CD4-positive, alpha-beta memory T cell (primary cell): ENCODE data around the gene OR6A2. TPM values are rescaled to one million over a fixed set of nuclear protein-coding genes. Genes with fewer than 3 reads are reported as not detected.

Experiments used
- CTCF ChIA-PET: fragments of 350-600 bp; sonication (Branson Sonifier 250); formaldehyde crosslinking; loops from one replicate; lab custom pipeline; 2021; ENCODE audit warnings: inconsistent platforms; ENCODE audit not compliant: partially characterized antibody; lab: Charles Lee
- POLR2A ChIA-PET: fragments of 350-600 bp; sonication (Branson Sonifier 250); formaldehyde crosslinking; loops from one replicate; lab custom pipeline; 2021; ENCODE audit not compliant: partially characterized antibody; lab: Charles Lee
- DNase-seq, 5 donors: peaks; one replicate each; pipeline versions ENCODE4 v3.0.0 to v3.0.0-alpha.2; 2020 to 2022; ENCODE audit warnings: mixed read lengths in 1 of 5
- H3K27ac ChIP-seq: one replicate; pipeline ENCODE4 v1.7.0; 2013; ENCODE audit warnings: low read depth, low read length
- H3K27me3 ChIP-seq: 2 replicates; pipeline ENCODE4 v1.7.0; 2013; ENCODE audit warnings: mild to moderate bottlenecking, low read length, moderate library complexity; ENCODE audit not compliant: insufficient read depth
- H3K36me3 ChIP-seq: 2 replicates; pipeline ENCODE4 v1.7.0; 2013; ENCODE audit warnings: mild to moderate bottlenecking, low read length, moderate library complexity; ENCODE audit not compliant: insufficient read depth
- H3K4me1 ChIP-seq: 2 replicates; pipeline ENCODE4 v1.7.0; 2013; ENCODE audit warnings: mild to moderate bottlenecking, low read length, moderate library complexity; ENCODE audit not compliant: insufficient read depth
- H3K4me3 ChIP-seq, 2 donors: one replicate each; pipeline ENCODE4 v1.7.0; 2013; ENCODE audit warnings: low read length in 2 of 2, mild to moderate bottlenecking in 1 of 2
- H3K9me3 ChIP-seq, 2 donors: one replicate each; pipeline ENCODE4 v1.7.0; 2013; ENCODE audit warnings: low read length in 2 of 2, control low read depth in 1 of 2; ENCODE audit not compliant: control insufficient read depth in 1 of 2
- H3K27ac Mint-ChIP-seq, 7 donors: one replicate each; pipeline ENCODE4 v1.8.0; 2020 to 2021; ENCODE audit warnings: mixed read lengths in 7 of 7, mild to moderate bottlenecking in 6 of 7, inconsistent platforms in 3 of 7, moderate library complexity in 3 of 7
- H3K27me3 Mint-ChIP-seq, 2 donors: one replicate each; pipeline ENCODE4 v1.8.0; 2020 to 2021; ENCODE audit warnings: mixed read lengths in 2 of 2
- H3K36me3 Mint-ChIP-seq, 2 donors: one replicate each; pipeline ENCODE4 v1.8.0; 2020 to 2021; ENCODE audit warnings: mixed read lengths in 2 of 2, inconsistent platforms in 1 of 2, mild to moderate bottlenecking in 1 of 2
- H3K4me1 Mint-ChIP-seq, 4 donors: one replicate each; pipeline ENCODE4 v1.8.0; 2020 to 2021; ENCODE audit warnings: mixed read lengths in 4 of 4, mild to moderate bottlenecking in 1 of 4
- H3K4me3 Mint-ChIP-seq, 8 donors: one replicate each; pipeline ENCODE4 v1.8.0; 2020 to 2021; ENCODE audit warnings: mixed read lengths in 8 of 8, mild to moderate bottlenecking in 7 of 8, moderate library complexity in 6 of 8, inconsistent platforms in 3 of 8
- H3K9me3 Mint-ChIP-seq, 8 donors: one replicate each; pipeline ENCODE4 v1.8.0; 2020 to 2021; ENCODE audit warnings: mixed read lengths in 8 of 8, mild to moderate bottlenecking in 5 of 8, inconsistent platforms in 3 of 8, moderate library complexity in 1 of 8
- intact Hi-C: fragments of 100-400 bp; cut with micrococcal nuclease; formaldehyde crosslinking; loops from one replicate; pipeline ENCODE4 v1.15.1; 2023
- polyA plus RNA-seq, 2 donors: library from polyadenylated mRNA; unstranded; fragments of 300-500 nt; fragmentation: Illumina TruSeq; gene quantifications; one replicate each; pipeline ENCODE4 v1.2.3, GENCODE V29; 2021
- total RNA-seq, 2 experiments: library from RNA; stranded (reverse); gene quantifications; one replicate each; pipeline ENCODE4 v1.2.3, GENCODE V29; 2021

OR6A2 gene
- total and polyA plus RNA-seq, 4 experiments from 2014 or later = not detected

- Histone ChIP-seq H3K27ac (no peak overlapping the region), H3K36me3 (no peaks in the 10 kb centered on the region), H3K4me1 (peaks cover 6% of the 10 kb centered on the region), H3K27me3 (no peaks in the 10 kb centered on the region), H3K9me3 (no peaks in the 10 kb centered on the region), H3K4me3 (no peak overlapping the region)
- ChIA-PET CTCF (interaction anchor here (0.6 to 17.2 kb wide), 15 partner anchors 17 to 379 kb away, joined by 3 to 730 read pairs (median 19); partner anchors contain the start of genes MRPL17 and TPP1), POLR2A (interaction anchor here (0.8 to 3.6 kb wide), 4 partner anchors 9 to 24 kb away, joined by 4 to 21 read pairs (median 5); no protein-coding TSS in a partner anchor)
- DNase-seq = peak; percentile 55 to 62 (median 60)
- Mint-ChIP-seq H3K36me3 (no peaks in the 10 kb centered on the region), H3K4me3 (no peak overlapping the region), H3K27ac (no peak overlapping the region), H3K9me3 (no peaks in the 10 kb centered on the region), H3K4me1 (peaks cover 0 to 11% (median 8%) of the 10 kb centered on the region in 4 donors), H3K27me3 (peaks cover 2 to 4% of the 10 kb centered on the region in 2 donors)
- intact Hi-C loops = loop anchor here (1.0 to 5.0 kb wide), 7 partner anchors 19 to 380 kb away; partner anchors contain the start of genes ILK and RRP8
These were observed 42.0 kb downstream of the OR6A2 start for GRCh38 chr11:6757373-6757967.

DNA sequence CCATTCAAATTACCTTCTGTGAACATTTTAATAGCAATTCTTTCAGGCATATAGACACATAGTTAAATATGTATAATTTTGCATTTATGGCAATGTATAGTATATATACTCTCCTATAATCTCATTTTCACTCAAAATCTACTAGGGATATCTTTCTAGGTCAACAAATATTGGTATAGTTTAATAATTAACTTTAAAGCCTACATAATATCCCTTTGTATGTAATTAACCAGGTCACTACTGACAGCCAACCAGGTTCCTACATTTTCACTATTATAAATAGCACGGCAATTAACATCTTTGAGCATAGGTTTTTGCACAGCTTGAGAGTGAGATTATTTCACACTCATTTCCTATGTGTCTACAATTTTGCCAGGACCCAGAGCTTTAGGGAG lies 43.5 kb downstream of the OR6A2 start:
- no peak for DNase-seq
- Mint-ChIP-seq H3K9me3 (no peaks in the 10 kb centered on the region), H3K4me3 (no peak overlapping the region), H3K27ac (no peak overlapping the region), H3K36me3 (no peaks in the 10 kb centered on the region), H3K27me3 (peaks cover 0 to 3% of the 10 kb centered on the region in 2 donors), H3K4me1 (peaks cover 0 to 13% (median 8%) of the 10 kb centered on the region in 4 donors)
- Histone ChIP-seq H3K4me3 (no peak overlapping the region), H3K4me1 (peaks cover 6% of the 10 kb centered on the region), H3K27ac (no peak overlapping the region), H3K27me3 (no peaks in the 10 kb centered on the region), H3K36me3 (no peaks in the 10 kb centered on the region), H3K9me3 (no peaks in the 10 kb centered on the region)
- ChIA-PET POLR2A (interaction anchor here (0.9 to 3.6 kb wide), 5 partner anchors 10 to 73 kb away, joined by 3 to 31 read pairs (median 4); partner anchors contain the start of gene MRPL17), CTCF (interaction anchor here (1.1 to 17.2 kb wide), 23 partner anchors 10 to 393 kb away, joined by 3 to 730 read pairs (median 7); partner anchors contain the start of genes ILK, MRPL17, TPP1 and TRIM3)
- intact Hi-C loops = loop anchor here (1.0 to 5.0 kb wide), 3 partner anchors 10 to 379 kb away; no protein-coding TSS in a partner anchor

DNA sequence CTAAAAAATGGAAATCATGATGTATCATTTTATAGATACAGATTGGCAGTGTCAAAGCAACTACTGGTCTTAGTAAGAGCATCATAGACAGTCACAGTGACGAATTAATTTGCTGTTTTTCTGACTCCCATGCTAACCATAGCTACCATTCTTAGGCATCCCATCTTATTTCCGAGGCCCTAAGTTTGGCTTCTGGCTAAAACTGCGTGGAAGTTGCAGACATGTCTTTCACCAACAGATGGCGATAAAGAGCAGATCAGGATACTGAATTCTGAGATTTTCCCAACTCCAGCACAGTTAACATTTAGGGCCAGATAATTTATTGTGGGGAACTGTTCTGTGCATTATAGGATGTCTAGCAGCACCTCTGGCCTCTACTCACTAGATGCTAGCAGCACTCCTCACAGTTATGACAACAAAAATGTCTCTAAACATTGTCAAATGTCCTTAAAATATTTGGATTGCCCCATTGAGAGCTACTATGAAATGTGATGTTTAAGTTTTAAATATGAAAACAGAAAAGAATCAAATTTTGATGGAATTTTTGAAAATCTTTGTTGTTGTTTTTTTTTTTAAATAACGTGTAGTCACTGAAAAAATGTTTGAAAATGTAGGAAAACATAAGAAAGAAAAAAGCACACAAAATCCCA lies 44.1 kb downstream of the OR6A2 start:
- POLR2A ChIA-PET = interaction anchor here (0.5 to 3.6 kb wide), 12 partner anchors 10 to 523 kb away, joined by 3 to 31 read pairs (median 3); partner anchors contain the start of gene MRPL17
- Mint-ChIP-seq H3K9me3 (no peaks in the 10 kb centered on the region), H3K36me3 (no peaks in the 10 kb centered on the region), H3K27ac (peak overlapping the region in 1 of 7 donors; percentile 4), H3K27me3 (peaks cover 0 to 2% of the 10 kb centered on the region in 2 donors), H3K4me1 (peaks cover 0 to 17% (median 9%) of the 10 kb centered on the region in 4 donors), H3K4me3 (no peak overlapping the region)
- H3K27me3 ChIP-seq = no peaks in the 10 kb centered on the region
- CTCF ChIA-PET = interaction anchor here (0.8 to 17.2 kb wide), 33 partner anchors 11 to 392 kb away, joined by 3 to 730 read pairs (median 5); partner anchors contain the start of genes ILK, MRPL17, TPP1 and TRIM3
- no peak overlapping the region for H3K27ac ChIP-seq
- no peaks in the 10 kb centered on the region for H3K36me3 ChIP-seq
- H3K4me1 ChIP-seq = peaks cover 6% of the 10 kb centered on the region
- DNase-seq = peak; percentile 28 to 62 (median 33)
- intact Hi-C loops = loop anchor here (1.0 to 5.0 kb wide), 2 partner anchors 9 to 378 kb away; no protein-coding TSS in a partner anchor
- no peaks in the 10 kb centered on the region for H3K9me3 ChIP-seq
- H3K4me3 ChIP-seq = no peak overlapping the region

GRCh38 chr11:6747097-6747668 lies 52.3 kb downstream of the OR6A2 start:
- ChIA-PET CTCF (interaction anchor here (1.1 to 18.3 kb wide), 8 partner anchors 6 to 333 kb away, joined by 3 to 730 read pairs (median 14); partner anchors contain the start of genes MRPL17 and TPP1), POLR2A (interaction anchor here (0.7 to 5.0 kb wide), 12 partner anchors 8 to 357 kb away, joined by 3 to 82 read pairs (median 9); partner anchors contain the start of genes SMPD1, TAF10, TPP1 and TRIM3)
- Mint-ChIP-seq H3K4me3 (no peak overlapping the region), H3K27me3 (no peaks in the 10 kb centered on the region), H3K36me3 (peaks cover 6 to 16% of the 10 kb centered on the region in 2 donors), H3K9me3 (no peaks in the 10 kb centered on the region), H3K27ac (no peak overlapping the region), H3K4me1 (peaks cover 24 to 32% (median 28%) of the 10 kb centered on the region in 4 donors)
- DNase-seq = no peak
- Histone ChIP-seq H3K27me3 (no peaks in the 10 kb centered on the region), H3K9me3 (no peaks in the 10 kb centered on the region), H3K4me3 (peak overlapping the region in 1 of 2 donors; percentile 60), H3K27ac (peak overlapping the region; percentile 79), H3K4me1 (peaks cover 42% of the 10 kb centered on the region), H3K36me3 (no peaks in the 10 kb centered on the region)
- intact Hi-C loops = loop anchor here (2.0 kb wide), 1 partner anchor 134 kb away; the partner anchor contains the start of gene TAF10

GRCh38 chr11:6746626-6747025 lies 52.9 kb downstream of the OR6A2 start:
- intact Hi-C loops = loop anchor here (1.0 to 2.0 kb wide), 3 partner anchors 8 to 134 kb away; partner anchors contain the start of gene TAF10
- H3K4me1 Mint-ChIP-seq = peaks cover 29 to 38% (median 33%) of the 10 kb centered on the region in 4 donors
- Histone ChIP-seq H3K36me3 (no peaks in the 10 kb centered on the region), H3K4me3 (peak overlapping the region; percentile 60 to 75), H3K9me3 (no peaks in the 10 kb centered on the region), H3K4me1 (peaks cover 47% of the 10 kb centered on the region), H3K27ac (peak overlapping the region; percentile 79), H3K27me3 (no peaks in the 10 kb centered on the region)
- H3K4me3 Mint-ChIP-seq = no peak overlapping the region
- no peaks in the 10 kb centered on the region for H3K9me3 Mint-ChIP-seq
- CTCF ChIA-PET = interaction anchor here (1.1 to 18.3 kb wide), 11 partner anchors 6 to 333 kb away, joined by 3 to 730 read pairs (median 6); partner anchors contain the start of genes ILK, MRPL17, RRP8 and TPP1
- peaks cover 12 to 22% of the 10 kb centered on the region in 2 donors for H3K36me3 Mint-ChIP-seq
- no peak overlapping the region for H3K27ac Mint-ChIP-seq
- POLR2A ChIA-PET = interaction anchor here (0.7 to 5.0 kb wide), 16 partner anchors 9 to 356 kb away, joined by 3 to 82 read pairs (median 4); partner anchors contain the start of genes SMPD1, TAF10, TPP1 and TRIM3
- H3K27me3 Mint-ChIP-seq = no peaks in the 10 kb centered on the region
- DNase-seq = peak in 1 of 5 donors; percentile 35

DNA sequence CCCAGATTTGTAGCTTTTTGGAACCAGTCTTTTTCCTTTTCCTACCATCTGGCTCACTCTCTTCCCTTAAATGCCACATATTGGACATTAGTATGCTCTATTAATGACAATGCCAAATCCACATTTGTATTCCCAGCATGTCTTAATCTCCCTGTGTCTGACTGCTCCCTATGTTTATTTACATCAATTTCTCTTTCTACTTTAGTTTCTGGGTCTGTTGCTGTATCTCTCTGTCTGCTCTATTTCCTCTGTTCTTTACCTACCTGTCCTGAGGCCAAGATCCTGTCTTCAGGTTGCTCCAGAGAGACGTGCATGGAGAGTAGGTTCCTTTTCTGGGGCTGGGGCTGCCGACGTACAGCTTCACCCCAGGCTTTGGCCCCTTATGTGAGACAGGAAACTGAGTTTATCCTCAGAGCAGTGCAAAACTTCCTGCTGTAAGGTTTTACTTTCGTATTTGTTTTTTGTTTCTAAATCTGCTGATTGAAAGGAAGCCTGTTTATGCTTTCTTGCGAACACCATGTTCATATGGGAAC lies 53.3 kb downstream of the OR6A2 start:
- Histone ChIP-seq H3K4me1 (peaks cover 49% of the 10 kb centered on the region), H3K27ac (peak overlapping the region; percentile 79), H3K9me3 (no peaks in the 10 kb centered on the region), H3K4me3 (peak overlapping the region; percentile 60 to 75), H3K27me3 (no peaks in the 10 kb centered on the region), H3K36me3 (no peaks in the 10 kb centered on the region)
- POLR2A ChIA-PET = interaction anchor here (0.7 to 5.0 kb wide), 18 partner anchors 9 to 355 kb away, joined by 3 to 82 read pairs (median 6); partner anchors contain the start of genes MRPL17, SMPD1, TAF10 and TPP1
- peaks cover 13 to 22% of the 10 kb centered on the region in 2 donors for H3K36me3 Mint-ChIP-seq
- no peak overlapping the region for H3K27ac Mint-ChIP-seq
- no peaks in the 10 kb centered on the region for H3K9me3 Mint-ChIP-seq
- no peak overlapping the region for H3K4me3 Mint-ChIP-seq
- DNase-seq = peak; percentile 56 to 64 (median 61)
- intact Hi-C loops = loop anchor here (1.0 to 2.0 kb wide), 3 partner anchors 8 to 133 kb away; partner anchors contain the start of gene TAF10
- peaks cover 31 to 39% (median 34%) of the 10 kb centered on the region in 4 donors for H3K4me1 Mint-ChIP-seq
- CTCF ChIA-PET = interaction anchor here (1.0 to 18.3 kb wide), 14 partner anchors 5 to 241 kb away, joined by 3 to 730 read pairs (median 5); partner anchors contain the start of genes ILK, MRPL17, RRP8 and TPP1
- no peaks in the 10 kb centered on the region for H3K27me3 Mint-ChIP-seq
